AG04450 (cell line): ENCODE results near the gene ACOT7. TPM values are rescaled to one million over a fixed set of nuclear protein-coding genes. Genes with fewer than 3 reads are reported as not detected.
"Not testable (repeated sequence)": the region's sequence is repeated elsewhere in the genome, so short reads cannot be mapped to it uniquely, and the experiment has no call there.

ENCODE experiments used
- CTCF ChIA-PET: fragments of 300-600, 350-600 bp; formaldehyde crosslinking; extraction: SDS; loops from one replicate; lab custom pipeline; 2022; ENCODE audit warnings: antibody characterized with exemption, inconsistent platforms; lab: Charles Lee
- POLR2A ChIA-PET: fragments of 350-600 bp; formaldehyde crosslinking; extraction: SDS; loops from one replicate; lab custom pipeline; 2021; ENCODE audit warnings: antibody characterized with exemption, inconsistent platforms; lab: Yijun Ruan, JAX
- DNase-seq: peaks from one replicate; pipeline ENCODE4 v3.0.0-alpha.2; 2011; ENCODE audit warnings: low read depth, low spot score
- H3K27ac ChIP-seq: one replicate; pipeline ENCODE4 v1.5.1; 2012; ENCODE audit warnings: low read depth, low read length, control low read depth
- H3K27me3 ChIP-seq: one replicate; pipeline ENCODE4 v1.6.0; 2012; ENCODE audit warnings: low read length; ENCODE audit not compliant: control insufficient read depth, insufficient read depth
- H3K4me3 ChIP-seq: 2 replicates; pipeline ENCODE4 v1.5.1; 2011; ENCODE audit warnings: mild to moderate bottlenecking, low read depth, low read length, control low read depth
- H3K9me3 ChIP-seq: 2 replicates; pipeline ENCODE4 v1.5.1; 2012; ENCODE audit warnings: low read length; ENCODE audit not compliant: control insufficient read depth, insufficient read depth
- polyA minus RNA-seq: library from RNA; depleted of rRNA, polyadenylated mRNA; stranded (reverse); fragments of >200 nt; gene quantifications from 2 replicates; pipeline ENCODE4 v1.2.3, GENCODE V29; 2011; rRNA and poly(A)+ RNA removed
- polyA plus RNA-seq: library from polyadenylated mRNA; depleted of rRNA; stranded (reverse); fragments of >200 nt; gene quantifications from 2 replicates; pipeline ENCODE4 v1.2.3, GENCODE V29; 2011; rRNA removed
- TF ChIP-seq, protein P1 (sequence below): IDR thresholded peaks from 2 replicates; pipeline ENCODE4 v1.5.1; 2011; ENCODE audit warnings: low read depth, low read length, control low read depth, inconsistent platforms

ACOT7 gene, protein sequence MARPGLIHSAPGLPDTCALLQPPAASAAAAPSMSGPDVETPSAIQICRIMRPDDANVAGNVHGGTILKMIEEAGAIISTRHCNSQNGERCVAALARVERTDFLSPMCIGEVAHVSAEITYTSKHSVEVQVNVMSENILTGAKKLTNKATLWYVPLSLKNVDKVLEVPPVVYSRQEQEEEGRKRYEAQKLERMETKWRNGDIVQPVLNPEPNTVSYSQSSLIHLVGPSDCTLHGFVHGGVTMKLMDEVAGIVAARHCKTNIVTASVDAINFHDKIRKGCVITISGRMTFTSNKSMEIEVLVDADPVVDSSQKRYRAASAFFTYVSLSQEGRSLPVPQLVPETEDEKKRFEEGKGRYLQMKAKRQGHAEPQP
- 80.1 and 102 TPM in 2 replicates for polyA plus RNA-seq
- 38.7 and 51.3 TPM in 2 replicates for polyA minus RNA-seq

GRCh38 chr1:6393400-6394187 is at the start of gene ACOT7:
ACOT7 (minus strand) TSS chr1:6393767; CDS start chr1:6393399, 368 bp downstream.
- ChIA-PET CTCF (interaction anchor here (0.6 to 2.4 kb wide), 9 partner anchors 11 to 208 kb away, joined by 3 to 18 read pairs (median 3); no protein-coding TSS in a partner anchor), POLR2A (interaction anchor here (0.5 to 1.4 kb wide), 5 partner anchors 10 to 215 kb away, joined by 3 to 6 read pairs (median 3); no protein-coding TSS in a partner anchor)
- Histone ChIP-seq H3K9me3 (no peaks in the 10 kb centered on the region), H3K4me3 (peak within 1 kb of the TSS; percentile 68), H3K27me3 (peaks cover 4% of the 10 kb centered on the region), H3K27ac (peak within 1 kb of the TSS; percentile 93)
- DNase-seq, result peak; percentile 36
- TF ChIP-seq, protein P1, sequence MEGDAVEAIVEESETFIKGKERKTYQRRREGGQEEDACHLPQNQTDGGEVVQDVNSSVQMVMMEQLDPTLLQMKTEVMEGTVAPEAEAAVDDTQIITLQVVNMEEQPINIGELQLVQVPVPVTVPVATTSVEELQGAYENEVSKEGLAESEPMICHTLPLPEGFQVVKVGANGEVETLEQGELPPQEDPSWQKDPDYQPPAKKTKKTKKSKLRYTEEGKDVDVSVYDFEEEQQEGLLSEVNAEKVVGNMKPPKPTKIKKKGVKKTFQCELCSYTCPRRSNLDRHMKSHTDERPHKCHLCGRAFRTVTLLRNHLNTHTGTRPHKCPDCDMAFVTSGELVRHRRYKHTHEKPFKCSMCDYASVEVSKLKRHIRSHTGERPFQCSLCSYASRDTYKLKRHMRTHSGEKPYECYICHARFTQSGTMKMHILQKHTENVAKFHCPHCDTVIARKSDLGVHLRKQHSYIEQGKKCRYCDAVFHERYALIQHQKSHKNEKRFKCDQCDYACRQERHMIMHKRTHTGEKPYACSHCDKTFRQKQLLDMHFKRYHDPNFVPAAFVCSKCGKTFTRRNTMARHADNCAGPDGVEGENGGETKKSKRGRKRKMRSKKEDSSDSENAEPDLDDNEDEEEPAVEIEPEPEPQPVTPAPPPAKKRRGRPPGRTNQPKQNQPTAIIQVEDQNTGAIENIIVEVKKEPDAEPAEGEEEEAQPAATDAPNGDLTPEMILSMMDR, result peak; percentile 37; the same call in 1 of the 2 replicates

DNA sequence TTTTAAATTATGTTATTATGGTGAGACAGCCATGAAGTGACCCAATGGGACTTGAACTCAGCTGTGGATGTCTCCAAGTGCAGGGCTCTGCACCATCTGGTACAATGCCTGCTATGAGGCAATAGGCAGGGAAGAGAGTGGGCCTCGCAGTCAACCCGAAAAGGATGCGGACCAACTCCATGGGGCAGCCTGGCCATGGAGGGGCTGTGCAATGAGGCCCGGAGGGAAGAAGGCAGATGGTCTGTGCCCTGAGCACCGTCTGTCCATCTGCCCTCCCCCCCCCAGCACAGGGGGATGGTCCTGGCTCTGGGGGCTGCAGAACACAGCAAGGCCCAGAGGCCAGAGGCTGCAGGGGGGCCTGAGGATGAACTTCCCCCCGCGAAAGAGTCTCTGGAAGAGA is 48.0 kb upstream of the ACOT7 start:
- no peak for DNase-seq
- H3K27me3 ChIP-seq, result peaks cover 29% of the 10 kb centered on the region
- no peaks in the 10 kb centered on the region for H3K9me3 ChIP-seq
- no peak overlapping the region for H3K27ac ChIP-seq
- H3K4me3 ChIP-seq, result no peak overlapping the region
- CTCF ChIA-PET, result interaction anchor here (0.6 to 1.5 kb wide), 3 partner anchors 33 to 79 kb away, joined by 4 to 6 read pairs (median 6); no protein-coding TSS in a partner anchor
- POLR2A ChIA-PET, result no interaction called here
- TF ChIP-seq, protein P1, result no peak

DNA sequence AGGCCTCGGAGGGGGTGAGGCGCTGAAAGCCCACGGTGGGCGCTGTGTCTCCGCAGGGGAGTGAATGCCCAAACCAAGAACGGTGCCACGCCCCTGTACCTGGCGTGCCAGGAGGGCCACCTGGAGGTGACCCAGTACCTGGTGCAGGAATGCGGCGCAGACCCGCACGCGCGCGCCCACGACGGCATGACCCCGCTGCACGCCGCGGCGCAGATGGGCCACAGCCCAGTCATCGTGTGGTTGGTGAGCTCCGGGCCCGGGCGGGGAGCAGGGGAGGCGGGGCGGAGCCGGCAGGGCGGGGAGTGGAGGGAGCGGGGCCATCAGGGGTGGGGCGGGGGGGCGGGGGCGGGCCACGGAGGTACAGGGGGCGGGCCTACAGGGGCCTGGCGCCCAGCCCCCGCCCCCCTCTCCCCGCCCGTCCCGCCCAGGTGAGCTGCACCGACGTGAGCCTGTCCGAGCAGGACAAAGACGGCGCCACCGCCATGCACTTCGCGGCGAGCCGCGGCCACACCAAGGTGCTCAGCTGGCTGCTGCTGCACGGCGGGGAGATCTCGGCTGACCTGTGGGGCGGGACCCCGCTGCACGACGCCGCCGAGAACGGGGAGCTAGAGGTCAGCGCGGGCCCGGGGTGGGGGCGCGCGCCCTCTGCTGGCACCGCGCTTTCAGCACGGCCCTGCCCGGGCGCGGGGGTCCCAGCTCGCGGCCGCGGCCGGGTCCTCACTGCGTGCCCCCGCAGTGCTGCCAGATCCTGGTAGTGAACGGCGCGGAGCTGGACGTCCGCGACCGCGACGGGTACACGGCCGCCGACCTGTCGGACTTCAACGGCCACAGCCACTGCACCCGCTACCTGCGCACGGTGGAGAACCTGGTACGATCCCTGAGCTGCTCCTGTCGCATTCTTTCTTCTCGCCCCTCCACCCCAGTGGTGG is 46.9 kb upstream of the ACOT7 start:
- TF ChIP-seq, protein P1, result 0 out of 2 replicates have a peak, but pooled peaks have one; percentile 4
- H3K27me3 ChIP-seq, result peaks cover 20% of the 10 kb centered on the region
- CTCF ChIA-PET, result interaction anchor here (0.6 to 2.0 kb wide), 8 partner anchors 9 to 93 kb away, joined by 3 to 8 read pairs (median 4); no protein-coding TSS in a partner anchor
- POLR2A ChIA-PET, result no interaction called here
- H3K9me3 ChIP-seq, result no peaks in the 10 kb centered on the region
- no peak overlapping the region for H3K27ac ChIP-seq
- no peak for DNase-seq
- H3K4me3 ChIP-seq, result peak overlapping the region; percentile 13; the same call in 1 of the 2 replicates

DNA sequence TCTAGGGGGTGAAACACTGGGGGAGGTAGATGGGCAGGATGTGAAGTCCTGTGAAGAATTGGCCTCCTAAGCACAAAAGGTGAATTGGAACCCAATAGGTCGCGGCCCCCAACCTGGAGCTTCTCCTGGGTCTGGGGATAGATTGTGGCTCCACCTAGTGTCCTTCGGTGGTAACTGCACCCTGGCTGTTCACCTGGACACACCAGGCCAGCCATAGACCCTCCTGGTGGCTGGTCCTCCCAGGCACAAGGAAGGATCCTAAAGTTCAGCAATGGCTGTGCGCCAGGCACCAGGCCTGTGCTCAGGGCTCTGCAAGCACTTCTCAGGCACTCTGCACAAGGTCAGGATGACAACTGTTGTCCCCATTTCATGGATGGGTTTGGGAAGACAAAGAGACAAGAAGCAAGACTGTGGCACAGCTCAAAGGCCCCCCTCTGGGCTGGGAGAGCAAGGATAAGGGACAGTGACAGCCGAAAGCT is 44.5 kb upstream of the ACOT7 start:
- peaks cover 25% of the 10 kb centered on the region for H3K27me3 ChIP-seq
- POLR2A ChIA-PET, result no interaction called here
- H3K4me3 ChIP-seq, result no peak overlapping the region
- TF ChIP-seq, protein P1, result peak; percentile 86
- DNase-seq, result no peak
- H3K27ac ChIP-seq, result no peak overlapping the region
- H3K9me3 ChIP-seq, result no peaks in the 10 kb centered on the region
- CTCF ChIA-PET, result interaction anchor here (0.6 to 3.4 kb wide), 26 partner anchors 7 to 202 kb away, joined by 3 to 38 read pairs (median 5); partner anchors contain the start of genes ESPN, HES2 and ICMT

GRCh38 chr1:6437012-6437700 is 43.6 kb upstream of the ACOT7 start:
- H3K9me3 ChIP-seq, result not testable (repeated sequence)

DNA sequence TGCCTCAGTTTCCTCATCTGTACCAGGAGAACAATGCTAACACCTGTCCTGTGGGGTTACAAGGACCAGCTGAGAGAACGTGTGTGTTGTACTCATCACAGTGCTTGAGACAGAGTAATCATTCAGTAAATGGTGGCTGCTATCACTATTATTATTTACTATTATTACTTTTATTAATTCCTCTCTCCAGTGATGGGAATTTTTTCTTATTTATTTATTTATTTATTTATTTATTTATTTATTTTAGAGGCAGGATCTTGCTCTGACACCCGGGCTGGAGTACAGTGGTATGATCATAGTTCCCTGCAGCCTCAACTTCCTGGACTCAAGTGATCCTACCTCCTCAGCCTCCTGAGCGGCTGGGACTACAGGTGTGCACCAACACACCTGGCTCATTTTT is 42.7 kb upstream of the ACOT7 start:
- CTCF ChIA-PET, result interaction anchor here (0.6 to 3.4 kb wide), 3 partner anchors 24 to 74 kb away, joined by 4 to 38 read pairs (median 5); no protein-coding TSS in a partner anchor
- H3K9me3 ChIP-seq, DNase-seq, POLR2A ChIA-PET, H3K4me3 ChIP-seq, H3K27ac ChIP-seq: not testable (repeated sequence)
- peaks cover 18% of the 10 kb centered on the region for H3K27me3 ChIP-seq

More at GRCh38 chr1:6437012-6437700, 43.6 kb upstream of the ACOT7 start:
- DNase-seq, H3K4me3 ChIP-seq, H3K27ac ChIP-seq: not testable (repeated sequence)
- ChIA-PET POLR2A (interaction anchor here (0.6 kb wide), 1 partner anchor 52 kb away, joined by 4 read pairs; no protein-coding TSS in a partner anchor), CTCF (interaction anchor here (0.6 to 3.4 kb wide), 20 partner anchors 8 to 201 kb away, joined by 3 to 38 read pairs (median 5); partner anchors contain the start of genes ESPN, HES2 and ICMT)
- peaks cover 25% of the 10 kb centered on the region for H3K27me3 ChIP-seq
